K562 (cell line): ENCODE measurements around the gene CCL24. TPM values are rescaled to one million over a fixed set of nuclear protein-coding genes. Genes with fewer than 3 reads are reported as not detected.
A peak's percentile ranks its signal among the peaks of the same experiment; 100 is the strongest.

Experiments
- ATAC-seq: fragments of 200-7000 bp; cut with Tn5 transposase; 3 replicates; pipeline ENCODE4 v1.9.1; 2020; ENCODE audit warnings: moderate library complexity
- BruUV-seq: library from RNA; stranded (reverse); fragments of 400-500 nt; replicated peaks from 2 replicates; lab custom pipeline; 2021; lab: Mats Ljungman, UMichigan
- CTCF ChIA-PET: fragments of 300-600 bp; formaldehyde crosslinking; extraction: SDS; loops from one replicate; lab custom pipeline; 2021; ENCODE audit warnings: low intra/inter-chr PET ratio; lab: Yijun Ruan, JAX
- POLR2A ChIA-PET: fragments of 300-600, 350-650 bp; sonication (Branson Sonifier 250); formaldehyde crosslinking; extraction: SDS; loops from one replicate; lab custom pipeline; 2021; ENCODE audit warnings: antibody characterized with exemption, inconsistent platforms; lab: Yijun Ruan, JAX
- DNase-seq, 4 experiments: peaks; one replicate each; pipeline versions ENCODE4 v3.0.0 to v3.0.0-alpha.2; 2011 to 2018; ENCODE audit warnings: low spot score in 3 of 4, mixed read lengths in 3 of 4; ENCODE audit errors: extremely low read depth in 1 of 4
- FAIRE-seq: peaks from 2 replicates; lab custom pipeline; 2011; peaks lifted over from hg19 to GRCh38; lab: Jason Lieb, UNC
- H2AFZ ChIP-seq: 2 replicates; pipeline ENCODE4 v1.6.0; 2011; ENCODE audit warnings: low read depth, low read length, control low read depth, inconsistent platforms
- H3K27ac ChIP-seq: fragments of 200-600 bp; 3 replicates; pipeline ENCODE4 v1.8.0; 2011; ENCODE audit warnings: low read depth, mild to moderate bottlenecking, control low read depth, inconsistent platforms, low read length, moderate library complexity, mixed read lengths; ENCODE audit errors: extremely low read depth
- H3K27me3 ChIP-seq, 2 experiments: fragments of 300-600 bp in 1 of 2; 2 replicates in 1 of 2; 3 replicates in 1 of 2; pipeline versions ENCODE4 v1.6.0 to v1.8.0; 2011; ENCODE audit warnings: inconsistent platforms in 2 of 2, low read length in 2 of 2, mild to moderate bottlenecking in 1 of 2, mixed read lengths in 1 of 2, moderate library complexity in 1 of 2; ENCODE audit not compliant: control insufficient read depth in 2 of 2, insufficient read depth in 2 of 2
- H3K36me3 ChIP-seq: fragments of 300-600 bp; 3 replicates; pipeline ENCODE4 v1.8.0; 2011; ENCODE audit warnings: mild to moderate bottlenecking, low read length, inconsistent platforms; ENCODE audit not compliant: control insufficient read depth, insufficient read depth
- H3K4me1 ChIP-seq, 2 experiments: fragments of 200-600 bp in 1 of 2; replicated peaks in 1 of 2; 2 replicates in 1 of 2; 3 replicates in 1 of 2; pipeline versions ENCODE4 v1.5.1 to v1.8.0; 2011; ENCODE audit warnings: inconsistent platforms in 2 of 2, low read length in 2 of 2, mild to moderate bottlenecking in 1 of 2, mixed read lengths in 1 of 2, moderate library complexity in 1 of 2; ENCODE audit not compliant: control insufficient read depth in 2 of 2, insufficient read depth in 2 of 2
- H3K4me2 ChIP-seq: 2 replicates; pipeline ENCODE4 v1.6.1; 2011; ENCODE audit warnings: low read length, control low read depth, inconsistent platforms, mixed read lengths; ENCODE audit not compliant: insufficient read depth
- H3K4me3 ChIP-seq: fragments of 200-600 bp; sonication (generic), shearing (Covaris generic); 2 replicates; pipeline ENCODE4 v1.5.1; 2016; ENCODE audit warnings: control low read depth, inconsistent platforms
- H3K79me2 ChIP-seq: fragments of 200-600 bp; 3 replicates; pipeline ENCODE4 v1.8.0; 2011; ENCODE audit warnings: low read length, inconsistent platforms; ENCODE audit not compliant: control insufficient read depth, insufficient read depth
- H3K9ac ChIP-seq, 2 experiments: 2 replicates each; pipeline versions ENCODE4 v1.6.0 to v1.6.1; 2011; ENCODE audit warnings: low read depth in 2 of 2, low read length in 2 of 2, control low read depth in 1 of 2, inconsistent platforms in 1 of 2, mild to moderate bottlenecking in 1 of 2, mixed read lengths in 1 of 2; ENCODE audit not compliant: insufficient read depth in 1 of 2
- H3K9me1 ChIP-seq: one replicate; pipeline ENCODE4 v1.6.0; 2011; ENCODE audit warnings: inconsistent platforms, mild to moderate bottlenecking, low read length, moderate library complexity; ENCODE audit not compliant: control insufficient read depth, insufficient read depth
- H3K9me3 ChIP-seq: replicated peaks from 2 replicates; pipeline ENCODE4 v1.5.1; 2011; ENCODE audit warnings: low read depth, low read length, inconsistent platforms; ENCODE audit not compliant: control insufficient read depth, insufficient read depth
- H4K20me1 ChIP-seq: replicated peaks from 2 replicates; pipeline ENCODE4 v1.6.1; 2011; ENCODE audit warnings: low read length, inconsistent platforms, mixed read lengths; ENCODE audit not compliant: control insufficient read depth, insufficient read depth
- CBFA2T3 ChIP-seq: fragments of 450-650 bp; IDR thresholded peaks from 2 replicates; pipeline ENCODE4 v1.6.1; 2017
- CBX1 ChIP-seq: sonication (generic); IDR thresholded peaks from 2 replicates; pipeline ENCODE4 v1.6.1; 2016; ENCODE audit warnings: antibody characterized with exemption, low read depth, mild to moderate bottlenecking
- CCNT2 ChIP-seq: IDR thresholded peaks from 2 replicates; pipeline ENCODE4 v1.6.1; 2011; ENCODE audit warnings: borderline replicate concordance, low read depth, mild to moderate bottlenecking, moderate library complexity, mixed read lengths, low read length; ENCODE audit not compliant: insufficient read length; ENCODE audit errors: extremely low read depth
- CSDE1 ChIP-seq, 2 experiments: fragments of 450-650 bp; IDR thresholded peaks; 2 replicates each; pipeline ENCODE4 v1.6.1; 2016; ENCODE audit warnings: mild to moderate bottlenecking in 1 of 2
- DDX20 ChIP-seq: fragments of 450-650 bp; IDR thresholded peaks from 2 replicates; pipeline ENCODE4 v1.6.1; 2016; ENCODE audit warnings: missing genetic modification characterization, low read depth, mild to moderate bottlenecking, missing compliant biosample characterization, moderate library complexity
- RBFOX2 ChIP-seq: fragments of 200-400 bp; formaldehyde crosslinking; IDR thresholded peaks from 2 replicates; pipeline ENCODE4 v1.6.1; 2017; ENCODE audit warnings: low read depth, mild to moderate bottlenecking, low read length, moderate library complexity
- ZNF668 ChIP-seq: fragments of 250-450 bp; sonication (Bioruptor Pico); IDR thresholded peaks from 2 replicates; pipeline ENCODE4 v1.8.0; 2022; ENCODE audit warnings: mild to moderate bottlenecking, inconsistent platforms
- WGBS: fragments of 100-300 bp; shearing (Covaris generic); methylation state at CpG from one replicate; pipeline ENCODE4 v1.1.6; 2016; ENCODE audit warnings: low coverage, mixed read lengths; ENCODE audit not compliant: insufficient coverage; ENCODE audit errors: missing lambda C conversion rate; 5-methylcytosine and 5-hydroxymethylcytosine counted together
- in situ Hi-C: fragments of 300-500 bp; cut with MboI; formaldehyde crosslinking; loops from 4 replicates; pipeline ENCODE4 v1.15.0; 2018; ENCODE audit warnings: inconsistent platforms, mixed read lengths
- intact Hi-C: fragments of 100-400 bp; cut with micrococcal nuclease; formaldehyde crosslinking; loops from 2 replicates; pipeline ENCODE4 v1.14.2; 2022
- polyA plus RNA-seq, 8 experiments: library from polyadenylated mRNA; depleted of rRNA in 4 of 8; stranded (reverse) in 5 of 8; unstranded in 3 of 8; fragments of >200 nt; fragmentation: Nextera tagmentation in 2 of 8; fragmentation: Illumina TruSeq in 1 of 8; extraction: Ambion mirVana in 2 of 8; extraction: Trizol in 1 of 8; gene quantifications; 2 replicates each; pipeline versions ENCODE4 v1.2.1 to v1.2.3, GENCODE V29; 2011 to 2014; ENCODE audit warnings: inconsistent platforms in 1 of 8, missing spikeins in 1 of 8
- total RNA-seq, 7 experiments: library from RNA; depleted of rRNA in 6 of 7; stranded (reverse); fragments of >200 nt in 6 of 7; fragmentation: Illumina TruSeq in 2 of 7; extraction: Trizol in 2 of 7; gene quantifications; 2 replicates each; pipeline versions ENCODE4 v1.2.1 to v1.2.3, GENCODE V29; 2011 to 2021; ENCODE audit warnings: low replicate concordance in 1 of 7
- TF ChIP-seq, protein P1 (sequence below): fragments of 250-450 bp; sonication (Bioruptor Pico); IDR thresholded peaks from 2 replicates; pipeline ENCODE4 v1.8.0; 2022; ENCODE audit warnings: inconsistent platforms, mild to moderate bottlenecking, moderate library complexity, borderline replicate concordance
- TF ChIP-seq, protein P2 (sequence below): fragments of 450-650 bp; IDR thresholded peaks from 2 replicates; pipeline ENCODE4 v1.6.1; 2016; ENCODE audit warnings: mild to moderate bottlenecking, moderate library complexity

Gene CCL24
- total and polyA plus RNA-seq, 9 of the 15 experiments (the other 6 are each of a cell fraction or from before 2014, with no cell fraction given): 0.45 to 3.6 (median 0.95) TPM; not detected in 1

GRCh38 chr7:75804705-75805104 is 8.9 kb downstream of the CCL24 start (continued):
- TF ChIP-seq, protein P1, sequence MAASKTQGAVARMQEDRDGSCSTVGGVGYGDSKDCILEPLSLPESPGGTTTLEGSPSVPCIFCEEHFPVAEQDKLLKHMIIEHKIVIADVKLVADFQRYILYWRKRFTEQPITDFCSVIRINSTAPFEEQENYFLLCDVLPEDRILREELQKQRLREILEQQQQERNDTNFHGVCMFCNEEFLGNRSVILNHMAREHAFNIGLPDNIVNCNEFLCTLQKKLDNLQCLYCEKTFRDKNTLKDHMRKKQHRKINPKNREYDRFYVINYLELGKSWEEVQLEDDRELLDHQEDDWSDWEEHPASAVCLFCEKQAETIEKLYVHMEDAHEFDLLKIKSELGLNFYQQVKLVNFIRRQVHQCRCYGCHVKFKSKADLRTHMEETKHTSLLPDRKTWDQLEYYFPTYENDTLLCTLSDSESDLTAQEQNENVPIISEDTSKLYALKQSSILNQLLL (CRISPR knock-in tag): no peak
- TF ChIP-seq CSDE1 (IDR thresholded peaks at IDR 0.05) (no peak), RBFOX2 (no peak), DDX20 (0 out of 2 replicates have a peak, but pooled peaks have one; percentile 76), ZNF668 (peak; percentile 73; the same call in 1 of the 2 replicates), CBX1 (no peak)

DNA sequence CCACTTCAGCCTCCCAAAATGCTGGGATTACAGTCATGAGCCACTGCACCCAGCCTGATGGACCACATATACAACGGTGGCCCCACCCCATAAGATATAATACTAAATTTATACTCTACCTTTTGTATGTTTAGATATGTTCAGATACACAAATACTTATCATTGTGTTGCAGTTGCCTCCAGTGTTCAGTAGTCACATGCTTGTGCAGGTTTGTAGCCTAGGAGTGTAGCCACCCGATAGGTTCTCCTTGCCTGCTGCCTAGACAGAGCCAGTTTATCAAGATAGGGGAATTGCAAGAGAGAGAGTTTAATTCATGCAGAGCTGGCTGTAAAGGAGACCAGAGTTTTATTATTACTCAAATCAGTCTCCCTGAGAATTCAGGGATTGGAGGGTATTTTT is 9.6 kb downstream of the CCL24 start:
- Histone ChIP-seq H3K27ac (no peak overlapping the region), H3K4me3 (no peak overlapping the region), H3K9ac (no peak overlapping the region), H2AFZ (0 out of 2 replicates have a peak overlapping the region, but pooled peaks have one; percentile 33), H3K9me1 (no peaks in the 10 kb centered on the region), H3K4me2 (peak overlapping the region; percentile 14; the same call in 1 of the 2 replicates), H3K9me3 (peaks cover 7% of the 10 kb centered on the region), H3K4me1 (peaks cover 7 to 16% of the 10 kb centered on the region in 2 experiments; a peak in 4 of 5 replicates), H3K79me2 (no peaks in the 10 kb centered on the region), H3K27me3 (no peaks in the 10 kb centered on the region), H4K20me1 (no peaks in the 10 kb centered on the region), H3K36me3 (no peaks in the 10 kb centered on the region)
- POLR2A ChIA-PET: no interaction called here
- in situ Hi-C loops (no loop called here), intact Hi-C loops (no loop called here)
- no TSS peak for BruUV-seq
- CTCF ChIA-PET: no interaction called here
- DNase-seq (peak in 2 of 4 experiments; percentile 17 to 66), FAIRE-seq (no peak), ATAC-seq (peak; percentile 63)
- 8% methylated on average over 2 of the region's 2 CpGs for WGBS
- TF ChIP-seq CBFA2T3 (peak; percentile 74), CCNT2 (no peak)
- TF ChIP-seq, protein P2, sequence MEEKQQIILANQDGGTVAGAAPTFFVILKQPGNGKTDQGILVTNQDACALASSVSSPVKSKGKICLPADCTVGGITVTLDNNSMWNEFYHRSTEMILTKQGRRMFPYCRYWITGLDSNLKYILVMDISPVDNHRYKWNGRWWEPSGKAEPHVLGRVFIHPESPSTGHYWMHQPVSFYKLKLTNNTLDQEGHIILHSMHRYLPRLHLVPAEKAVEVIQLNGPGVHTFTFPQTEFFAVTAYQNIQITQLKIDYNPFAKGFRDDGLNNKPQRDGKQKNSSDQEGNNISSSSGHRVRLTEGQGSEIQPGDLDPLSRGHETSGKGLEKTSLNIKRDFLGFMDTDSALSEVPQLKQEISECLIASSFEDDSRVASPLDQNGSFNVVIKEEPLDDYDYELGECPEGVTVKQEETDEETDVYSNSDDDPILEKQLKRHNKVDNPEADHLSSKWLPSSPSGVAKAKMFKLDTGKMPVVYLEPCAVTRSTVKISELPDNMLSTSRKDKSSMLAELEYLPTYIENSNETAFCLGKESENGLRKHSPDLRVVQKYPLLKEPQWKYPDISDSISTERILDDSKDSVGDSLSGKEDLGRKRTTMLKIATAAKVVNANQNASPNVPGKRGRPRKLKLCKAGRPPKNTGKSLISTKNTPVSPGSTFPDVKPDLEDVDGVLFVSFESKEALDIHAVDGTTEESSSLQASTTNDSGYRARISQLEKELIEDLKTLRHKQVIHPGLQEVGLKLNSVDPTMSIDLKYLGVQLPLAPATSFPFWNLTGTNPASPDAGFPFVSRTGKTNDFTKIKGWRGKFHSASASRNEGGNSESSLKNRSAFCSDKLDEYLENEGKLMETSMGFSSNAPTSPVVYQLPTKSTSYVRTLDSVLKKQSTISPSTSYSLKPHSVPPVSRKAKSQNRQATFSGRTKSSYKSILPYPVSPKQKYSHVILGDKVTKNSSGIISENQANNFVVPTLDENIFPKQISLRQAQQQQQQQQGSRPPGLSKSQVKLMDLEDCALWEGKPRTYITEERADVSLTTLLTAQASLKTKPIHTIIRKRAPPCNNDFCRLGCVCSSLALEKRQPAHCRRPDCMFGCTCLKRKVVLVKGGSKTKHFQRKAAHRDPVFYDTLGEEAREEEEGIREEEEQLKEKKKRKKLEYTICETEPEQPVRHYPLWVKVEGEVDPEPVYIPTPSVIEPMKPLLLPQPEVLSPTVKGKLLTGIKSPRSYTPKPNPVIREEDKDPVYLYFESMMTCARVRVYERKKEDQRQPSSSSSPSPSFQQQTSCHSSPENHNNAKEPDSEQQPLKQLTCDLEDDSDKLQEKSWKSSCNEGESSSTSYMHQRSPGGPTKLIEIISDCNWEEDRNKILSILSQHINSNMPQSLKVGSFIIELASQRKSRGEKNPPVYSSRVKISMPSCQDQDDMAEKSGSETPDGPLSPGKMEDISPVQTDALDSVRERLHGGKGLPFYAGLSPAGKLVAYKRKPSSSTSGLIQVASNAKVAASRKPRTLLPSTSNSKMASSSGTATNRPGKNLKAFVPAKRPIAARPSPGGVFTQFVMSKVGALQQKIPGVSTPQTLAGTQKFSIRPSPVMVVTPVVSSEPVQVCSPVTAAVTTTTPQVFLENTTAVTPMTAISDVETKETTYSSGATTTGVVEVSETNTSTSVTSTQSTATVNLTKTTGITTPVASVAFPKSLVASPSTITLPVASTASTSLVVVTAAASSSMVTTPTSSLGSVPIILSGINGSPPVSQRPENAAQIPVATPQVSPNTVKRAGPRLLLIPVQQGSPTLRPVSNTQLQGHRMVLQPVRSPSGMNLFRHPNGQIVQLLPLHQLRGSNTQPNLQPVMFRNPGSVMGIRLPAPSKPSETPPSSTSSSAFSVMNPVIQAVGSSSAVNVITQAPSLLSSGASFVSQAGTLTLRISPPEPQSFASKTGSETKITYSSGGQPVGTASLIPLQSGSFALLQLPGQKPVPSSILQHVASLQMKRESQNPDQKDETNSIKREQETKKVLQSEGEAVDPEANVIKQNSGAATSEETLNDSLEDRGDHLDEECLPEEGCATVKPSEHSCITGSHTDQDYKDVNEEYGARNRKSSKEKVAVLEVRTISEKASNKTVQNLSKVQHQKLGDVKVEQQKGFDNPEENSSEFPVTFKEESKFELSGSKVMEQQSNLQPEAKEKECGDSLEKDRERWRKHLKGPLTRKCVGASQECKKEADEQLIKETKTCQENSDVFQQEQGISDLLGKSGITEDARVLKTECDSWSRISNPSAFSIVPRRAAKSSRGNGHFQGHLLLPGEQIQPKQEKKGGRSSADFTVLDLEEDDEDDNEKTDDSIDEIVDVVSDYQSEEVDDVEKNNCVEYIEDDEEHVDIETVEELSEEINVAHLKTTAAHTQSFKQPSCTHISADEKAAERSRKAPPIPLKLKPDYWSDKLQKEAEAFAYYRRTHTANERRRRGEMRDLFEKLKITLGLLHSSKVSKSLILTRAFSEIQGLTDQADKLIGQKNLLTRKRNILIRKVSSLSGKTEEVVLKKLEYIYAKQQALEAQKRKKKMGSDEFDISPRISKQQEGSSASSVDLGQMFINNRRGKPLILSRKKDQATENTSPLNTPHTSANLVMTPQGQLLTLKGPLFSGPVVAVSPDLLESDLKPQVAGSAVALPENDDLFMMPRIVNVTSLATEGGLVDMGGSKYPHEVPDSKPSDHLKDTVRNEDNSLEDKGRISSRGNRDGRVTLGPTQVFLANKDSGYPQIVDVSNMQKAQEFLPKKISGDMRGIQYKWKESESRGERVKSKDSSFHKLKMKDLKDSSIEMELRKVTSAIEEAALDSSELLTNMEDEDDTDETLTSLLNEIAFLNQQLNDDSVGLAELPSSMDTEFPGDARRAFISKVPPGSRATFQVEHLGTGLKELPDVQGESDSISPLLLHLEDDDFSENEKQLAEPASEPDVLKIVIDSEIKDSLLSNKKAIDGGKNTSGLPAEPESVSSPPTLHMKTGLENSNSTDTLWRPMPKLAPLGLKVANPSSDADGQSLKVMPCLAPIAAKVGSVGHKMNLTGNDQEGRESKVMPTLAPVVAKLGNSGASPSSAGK: peak; percentile 73
